ENCODE measurements around the gene MACROD2. TPM values are rescaled to one million over a fixed set of nuclear protein-coding genes. Genes with fewer than 3 reads are reported as not detected.

Gene MACROD2
- polyA plus RNA-seq, 1 donor from 2014 or later = 23.2 TPM

DNA sequence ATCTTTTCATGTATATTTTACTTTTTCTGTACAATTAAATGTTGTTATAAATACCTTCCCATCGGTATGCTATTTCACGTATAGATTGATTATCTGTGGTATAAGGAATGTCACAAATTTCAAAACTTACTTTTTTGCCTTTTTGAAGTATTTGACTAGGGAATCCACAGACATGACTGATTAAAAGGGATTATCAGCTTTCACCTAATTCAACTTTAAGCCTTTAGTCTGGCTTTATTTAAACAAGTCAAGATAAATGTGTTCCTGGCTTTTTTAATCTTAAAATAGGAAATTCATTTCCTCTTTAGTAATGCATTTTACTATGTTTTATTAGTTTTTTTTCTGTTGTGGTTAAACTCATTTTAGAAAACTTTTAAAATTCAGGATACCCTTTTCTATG is 160.0 kb downstream of the MACROD2 start:
- H3K4me3 ChIP-seq (ENCODE audit: low read length) = no peak overlapping the region
- no peak overlapping the region for H3K27ac ChIP-seq (ENCODE audit: low read length)
- H4K20me1 ChIP-seq (ENCODE audit: insufficient read depth) = no peaks in the 10 kb centered on the region
- H3K27me3 ChIP-seq (ENCODE audit: insufficient read depth, low read depth, low read length) = no peaks in the 10 kb centered on the region
- H3K9ac ChIP-seq (ENCODE audit: low read length) = no peak overlapping the region
- H3F3A ChIP-seq (ENCODE audit: insufficient read depth, low read length, poor library complexity, severe bottlenecking) = no peaks in the 10 kb centered on the region
- no peak overlapping the region for H3K4me2 ChIP-seq (ENCODE audit: low read length)
- H3K79me2 ChIP-seq (replicated peaks; ENCODE audit: insufficient read depth, low read length) = no peaks in the 10 kb centered on the region
- no peaks in the 10 kb centered on the region for H3K9me3 ChIP-seq (ENCODE audit: low read length)
- no peaks in the 10 kb centered on the region for H3K36me3 ChIP-seq (ENCODE audit: insufficient read depth, low read length)
- H2AFZ ChIP-seq (ENCODE audit: low read depth, low read length) = no peak overlapping the region
- no peak for TF ChIP-seq EP300 (conservative IDR thresholded peaks at IDR 0.05; ENCODE audit: poor library complexity, severe bottlenecking)
- TF ChIP-seq, protein P1, sequence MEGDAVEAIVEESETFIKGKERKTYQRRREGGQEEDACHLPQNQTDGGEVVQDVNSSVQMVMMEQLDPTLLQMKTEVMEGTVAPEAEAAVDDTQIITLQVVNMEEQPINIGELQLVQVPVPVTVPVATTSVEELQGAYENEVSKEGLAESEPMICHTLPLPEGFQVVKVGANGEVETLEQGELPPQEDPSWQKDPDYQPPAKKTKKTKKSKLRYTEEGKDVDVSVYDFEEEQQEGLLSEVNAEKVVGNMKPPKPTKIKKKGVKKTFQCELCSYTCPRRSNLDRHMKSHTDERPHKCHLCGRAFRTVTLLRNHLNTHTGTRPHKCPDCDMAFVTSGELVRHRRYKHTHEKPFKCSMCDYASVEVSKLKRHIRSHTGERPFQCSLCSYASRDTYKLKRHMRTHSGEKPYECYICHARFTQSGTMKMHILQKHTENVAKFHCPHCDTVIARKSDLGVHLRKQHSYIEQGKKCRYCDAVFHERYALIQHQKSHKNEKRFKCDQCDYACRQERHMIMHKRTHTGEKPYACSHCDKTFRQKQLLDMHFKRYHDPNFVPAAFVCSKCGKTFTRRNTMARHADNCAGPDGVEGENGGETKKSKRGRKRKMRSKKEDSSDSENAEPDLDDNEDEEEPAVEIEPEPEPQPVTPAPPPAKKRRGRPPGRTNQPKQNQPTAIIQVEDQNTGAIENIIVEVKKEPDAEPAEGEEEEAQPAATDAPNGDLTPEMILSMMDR (IDR thresholded peaks at IDR 0.05; ENCODE audit: poor library complexity, severe bottlenecking) = no peak
- no peak for TF ChIP-seq RAD21 (conservative IDR thresholded peaks at IDR 0.05)
- TF ChIP-seq, protein P2, sequence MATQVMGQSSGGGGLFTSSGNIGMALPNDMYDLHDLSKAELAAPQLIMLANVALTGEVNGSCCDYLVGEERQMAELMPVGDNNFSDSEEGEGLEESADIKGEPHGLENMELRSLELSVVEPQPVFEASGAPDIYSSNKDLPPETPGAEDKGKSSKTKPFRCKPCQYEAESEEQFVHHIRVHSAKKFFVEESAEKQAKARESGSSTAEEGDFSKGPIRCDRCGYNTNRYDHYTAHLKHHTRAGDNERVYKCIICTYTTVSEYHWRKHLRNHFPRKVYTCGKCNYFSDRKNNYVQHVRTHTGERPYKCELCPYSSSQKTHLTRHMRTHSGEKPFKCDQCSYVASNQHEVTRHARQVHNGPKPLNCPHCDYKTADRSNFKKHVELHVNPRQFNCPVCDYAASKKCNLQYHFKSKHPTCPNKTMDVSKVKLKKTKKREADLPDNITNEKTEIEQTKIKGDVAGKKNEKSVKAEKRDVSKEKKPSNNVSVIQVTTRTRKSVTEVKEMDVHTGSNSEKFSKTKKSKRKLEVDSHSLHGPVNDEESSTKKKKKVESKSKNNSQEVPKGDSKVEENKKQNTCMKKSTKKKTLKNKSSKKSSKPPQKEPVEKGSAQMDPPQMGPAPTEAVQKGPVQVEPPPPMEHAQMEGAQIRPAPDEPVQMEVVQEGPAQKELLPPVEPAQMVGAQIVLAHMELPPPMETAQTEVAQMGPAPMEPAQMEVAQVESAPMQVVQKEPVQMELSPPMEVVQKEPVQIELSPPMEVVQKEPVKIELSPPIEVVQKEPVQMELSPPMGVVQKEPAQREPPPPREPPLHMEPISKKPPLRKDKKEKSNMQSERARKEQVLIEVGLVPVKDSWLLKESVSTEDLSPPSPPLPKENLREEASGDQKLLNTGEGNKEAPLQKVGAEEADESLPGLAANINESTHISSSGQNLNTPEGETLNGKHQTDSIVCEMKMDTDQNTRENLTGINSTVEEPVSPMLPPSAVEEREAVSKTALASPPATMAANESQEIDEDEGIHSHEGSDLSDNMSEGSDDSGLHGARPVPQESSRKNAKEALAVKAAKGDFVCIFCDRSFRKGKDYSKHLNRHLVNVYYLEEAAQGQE (IDR thresholded peaks at IDR 0.05; ENCODE audit: borderline replicate concordance) = no peak
- TF ChIP-seq SMC3 (conservative IDR thresholded peaks at IDR 0.05; ENCODE audit: poor library complexity) = no peak
- TF ChIP-seq POLR2AphosphoS5 (IDR thresholded peaks at IDR 0.05) = no peak
- TF ChIP-seq EZH2 (IDR thresholded peaks at IDR 0.05; ENCODE audit: borderline replicate concordance, insufficient read depth, low read length, poor library complexity, severe bottlenecking) = no peak
- no peak for TF ChIP-seq MXI1 (conservative IDR thresholded peaks at IDR 0.05; ENCODE audit: poor library complexity, severe bottlenecking)
- TF ChIP-seq TAF1 (IDR thresholded peaks at IDR 0.05; ENCODE audit: low read depth) = no peak
- H3K9me2 ChIP-seq (ENCODE audit: insufficient read depth, low read length) = no peaks in the 10 kb centered on the region

DNA sequence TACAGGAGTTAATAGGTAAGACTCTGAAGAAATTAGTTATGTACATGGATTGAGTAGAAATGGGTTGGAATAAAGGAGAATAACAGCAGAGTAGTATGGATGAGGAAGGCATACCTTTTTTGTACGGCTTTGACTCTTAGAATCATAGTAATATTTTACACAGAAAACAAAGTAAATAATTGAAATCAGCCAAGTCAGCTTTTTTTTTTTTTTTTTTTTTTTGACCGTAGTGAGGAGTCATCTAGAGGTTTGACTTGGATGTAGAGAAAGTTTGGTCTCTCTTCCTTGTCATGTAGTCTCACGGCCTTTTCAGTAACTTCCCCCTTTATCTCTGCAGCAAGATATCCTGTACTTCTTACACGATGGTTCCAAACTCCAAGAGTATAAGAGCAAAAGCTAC is 183.2 kb downstream of the MACROD2 start:
- no peak overlapping the region for H3K4me2 ChIP-seq (ENCODE audit: low read length)
- H3K9me2 ChIP-seq (ENCODE audit: insufficient read depth, low read length) = no peaks in the 10 kb centered on the region
- H3K9ac ChIP-seq (ENCODE audit: low read length) = no peak overlapping the region
- H3F3A ChIP-seq (ENCODE audit: insufficient read depth, low read length, poor library complexity, severe bottlenecking) = no peaks in the 10 kb centered on the region
- H3K36me3 ChIP-seq (ENCODE audit: insufficient read depth, low read length) = no peaks in the 10 kb centered on the region
- H3K4me3 ChIP-seq (ENCODE audit: low read length) = no peak overlapping the region
- TF ChIP-seq MXI1 (conservative IDR thresholded peaks at IDR 0.05; ENCODE audit: poor library complexity, severe bottlenecking) (no peak), POLR2AphosphoS5 (IDR thresholded peaks at IDR 0.05) (no peak), EZH2 (IDR thresholded peaks at IDR 0.05; ENCODE audit: borderline replicate concordance, insufficient read depth, low read length, poor library complexity, severe bottlenecking) (no peak), SMC3 (conservative IDR thresholded peaks at IDR 0.05; ENCODE audit: poor library complexity) (no peak), EP300 (conservative IDR thresholded peaks at IDR 0.05; ENCODE audit: poor library complexity, severe bottlenecking) (no peak), RAD21 (conservative IDR thresholded peaks at IDR 0.05) (no peak), TAF1 (IDR thresholded peaks at IDR 0.05; ENCODE audit: low read depth) (no peak)
- TF ChIP-seq, protein P1 (IDR thresholded peaks at IDR 0.05; ENCODE audit: poor library complexity, severe bottlenecking) = no peak
- TF ChIP-seq, protein P2 (IDR thresholded peaks at IDR 0.05; ENCODE audit: borderline replicate concordance) = no peak
- H4K20me1 ChIP-seq (ENCODE audit: insufficient read depth) = no peaks in the 10 kb centered on the region
- peaks cover 4% of the 10 kb centered on the region for H3K9me3 ChIP-seq (ENCODE audit: low read length)
- no peaks in the 10 kb centered on the region for H3K27me3 ChIP-seq (ENCODE audit: insufficient read depth, low read depth, low read length)
- no peak overlapping the region for H2AFZ ChIP-seq (ENCODE audit: low read depth, low read length)
- H3K27ac ChIP-seq (ENCODE audit: low read length) = no peak overlapping the region
- H3K79me2 ChIP-seq (replicated peaks; ENCODE audit: insufficient read depth, low read length) = no peaks in the 10 kb centered on the region
